ENCODE results near the gene TMEM61. TPM values are rescaled to one million over a fixed set of nuclear protein-coding genes. Genes with fewer than 3 reads are reported as not detected.

TMEM61 gene
- polyA plus RNA-seq, 1 of the 3 experiments (the other 2 are of a cell fraction): not detected

DNA sequence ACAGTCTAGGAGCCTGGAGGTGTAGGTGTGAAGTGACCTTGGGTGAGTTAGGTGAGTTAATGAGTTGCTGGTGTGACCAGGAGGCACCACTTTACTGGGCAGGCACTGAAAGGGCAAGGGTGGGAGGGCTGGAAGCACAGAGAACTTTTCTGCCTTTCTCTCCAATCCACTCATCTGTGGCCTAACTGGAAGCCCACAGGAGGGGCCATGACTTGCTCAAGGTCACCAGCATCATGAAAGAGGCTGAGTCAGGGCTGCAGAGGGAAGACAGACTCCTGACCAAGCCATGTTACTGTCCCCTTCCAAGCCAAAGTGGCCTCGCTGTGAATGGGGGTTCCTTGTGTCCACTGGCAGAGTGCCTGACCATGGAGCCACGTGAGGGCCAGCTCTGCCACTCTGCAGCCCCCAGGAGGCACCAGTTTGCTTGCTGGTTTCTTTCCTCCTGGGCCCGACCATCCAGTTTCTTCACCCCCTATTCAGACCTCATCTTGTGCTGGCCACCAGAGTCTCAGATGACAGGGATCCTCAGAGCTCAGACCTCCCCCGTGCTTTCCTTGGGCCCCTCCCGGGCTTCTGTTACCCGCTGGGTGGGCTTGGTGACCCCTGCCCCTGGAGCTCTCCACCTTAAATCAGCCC, 14.0 kb downstream of the TMEM61 start:
- 68% methylated on average over 4 of the region's 6 CpGs for WGBS (ENCODE audit: low lambda C conversion rate)
- H3K36me3 ChIP-seq (replicated peaks in 1 of 2; ENCODE audit: control insufficient read depth in 1 of 2, insufficient read depth in 2 of 2, low read length in 1 of 2): no peaks in the 10 kb centered on the region

More for the DNA sequence above, 14.0 kb downstream of the TMEM61 start:
- no peak overlapping the region for H3K4me3 ChIP-seq (ENCODE audit: low read depth in 2 of 2, low read length in 1 of 2)
- H4K20me1 ChIP-seq (ENCODE audit: insufficient read depth): no peaks in the 10 kb centered on the region
- H3F3A ChIP-seq (replicated peaks; ENCODE audit: insufficient read depth): no peaks in the 10 kb centered on the region
- H3K9me3 ChIP-seq: no peaks in the 10 kb centered on the region
- no peaks in the 10 kb centered on the region for H3K27me3 ChIP-seq (ENCODE audit: insufficient read depth)
- ChIA-PET CTCF (interaction anchor here (0.8 to 10.9 kb wide), 5 partner anchors 16 to 46 kb away, joined by 3 to 302 read pairs (median 60); no protein-coding TSS in a partner anchor), POLR2A (no interaction called here)
- DNase-seq: no peak
- no peak overlapping the region for H3K9ac ChIP-seq
- H3K4me1 ChIP-seq (ENCODE audit: control insufficient read depth in 1 of 2, insufficient read depth in 2 of 2, low read depth in 1 of 2, low read length in 1 of 2): peaks cover 0 to 3% of the 10 kb centered on the region in 2 experiments; a peak in 1 of 4 replicates
- H3K79me2 ChIP-seq (ENCODE audit: insufficient read depth): no peaks in the 10 kb centered on the region
- no peak overlapping the region for H2AFZ ChIP-seq (ENCODE audit: low read depth)
- H3K4me2 ChIP-seq: no peak overlapping the region
- no peak overlapping the region for H3K27ac ChIP-seq (ENCODE audit: low read depth in 2 of 2, low read length in 1 of 2)
- TF ChIP-seq, protein P1, sequence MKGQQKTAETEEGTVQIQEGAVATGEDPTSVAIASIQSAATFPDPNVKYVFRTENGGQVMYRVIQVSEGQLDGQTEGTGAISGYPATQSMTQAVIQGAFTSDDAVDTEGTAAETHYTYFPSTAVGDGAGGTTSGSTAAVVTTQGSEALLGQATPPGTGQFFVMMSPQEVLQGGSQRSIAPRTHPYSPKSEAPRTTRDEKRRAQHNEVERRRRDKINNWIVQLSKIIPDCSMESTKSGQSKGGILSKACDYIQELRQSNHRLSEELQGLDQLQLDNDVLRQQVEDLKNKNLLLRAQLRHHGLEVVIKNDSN (IDR thresholded peaks at IDR 0.05; ENCODE audit: borderline replicate concordance, low read depth): no peak
- TF ChIP-seq FOSL2 (IDR thresholded peaks at IDR 0.05; ENCODE audit: borderline replicate concordance, low read depth) (no peak), POLR2AphosphoS5 (IDR thresholded peaks at IDR 0.05; ENCODE audit: low read depth, low read length) (no peak), NFIC (IDR thresholded peaks at IDR 0.05; ENCODE audit: borderline replicate concordance) (no peak), IRF3 (IDR thresholded peaks at IDR 0.05; ENCODE audit: low read depth, low read length) (no peak), EP300 (IDR thresholded peaks at IDR 0.05; ENCODE audit: borderline replicate concordance in 1 of 2, low read depth in 1 of 2, low read length in 1 of 2) (no peak), TEAD4 (IDR thresholded peaks at IDR 0.05; ENCODE audit: borderline replicate concordance, insufficient read depth) (no peak), RFX5 (IDR thresholded peaks at IDR 0.05; ENCODE audit: low read length) (no peak), CHD2 (IDR thresholded peaks at IDR 0.05; ENCODE audit: low read length, partially characterized antibody) (no peak), MAX (IDR thresholded peaks at IDR 0.05; ENCODE audit: low read depth) (no peak), FOXM1 (IDR thresholded peaks at IDR 0.05; ENCODE audit: low read depth) (no peak), TCF12 (IDR thresholded peaks at IDR 0.05) (no peak), GATA2 (CRISPR knock-in tag; IDR thresholded peaks at IDR 0.05) (no peak), RXRA (IDR thresholded peaks at IDR 0.05; ENCODE audit: borderline replicate concordance, low read depth) (no peak), SMC3 (IDR thresholded peaks at IDR 0.05; ENCODE audit: low read depth, low read length) (no peak), JUND (IDR thresholded peaks at IDR 0.05) (no peak), TAF1 (IDR thresholded peaks at IDR 0.05; ENCODE audit: borderline replicate concordance, low read depth, low read length) (no peak), FOXJ3 (CRISPR knock-in tag; IDR thresholded peaks at IDR 0.05) (no peak), EZH2phosphoT487 (IDR thresholded peaks at IDR 0.05; ENCODE audit: borderline replicate concordance, low read depth) (no peak)
- TF ChIP-seq, protein P2, sequence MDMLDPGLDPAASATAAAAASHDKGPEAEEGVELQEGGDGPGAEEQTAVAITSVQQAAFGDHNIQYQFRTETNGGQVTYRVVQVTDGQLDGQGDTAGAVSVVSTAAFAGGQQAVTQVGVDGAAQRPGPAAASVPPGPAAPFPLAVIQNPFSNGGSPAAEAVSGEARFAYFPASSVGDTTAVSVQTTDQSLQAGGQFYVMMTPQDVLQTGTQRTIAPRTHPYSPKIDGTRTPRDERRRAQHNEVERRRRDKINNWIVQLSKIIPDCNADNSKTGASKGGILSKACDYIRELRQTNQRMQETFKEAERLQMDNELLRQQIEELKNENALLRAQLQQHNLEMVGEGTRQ (IDR thresholded peaks at IDR 0.05; ENCODE audit: borderline replicate concordance, low read depth, low read length): no peak
- H3K9me2 ChIP-seq: no peaks in the 10 kb centered on the region

Measured in SK-N-SH (cell line).